ENCODE measurements around the gene NAA25. TPM values are rescaled to one million over a fixed set of nuclear protein-coding genes. Genes with fewer than 3 reads are reported as not detected.

The NAA25 gene
- total and polyA plus RNA-seq, 9 of the 15 experiments (the other 6 are each of a cell fraction or from before 2014, with no cell fraction given) = 26.6 to 59.6 (median 48.9) TPM

- no peaks in the 10 kb centered on the region for H3K4me1 ChIP-seq (replicated peaks in 1 of 2; ENCODE audit: control insufficient read depth in 2 of 2, insufficient read depth in 2 of 2, low read length in 2 of 2)
- TF ChIP-seq ZNF121 (CRISPR knock-in tag; conservative IDR thresholded peaks at IDR 0.05) = no peak
- no peak for TF ChIP-seq HMG20A (CRISPR knock-in tag; conservative IDR thresholded peaks at IDR 0.05)
- no peak for TF ChIP-seq ZKSCAN8 (CRISPR knock-in tag; IDR thresholded peaks at IDR 0.05)
- TF ChIP-seq KDM2B (CRISPR knock-in tag; IDR thresholded peaks at IDR 0.05) = no peak
- no peak for TF ChIP-seq RBBP5 (IDR thresholded peaks at IDR 0.05; ENCODE audit: borderline replicate concordance, insufficient read depth, low read length, poor library complexity, severe bottlenecking)
- no peak for TF ChIP-seq ATF7 (IDR thresholded peaks at IDR 0.05)
- no peaks in the 10 kb centered on the region for H4K20me1 ChIP-seq (replicated peaks; ENCODE audit: control insufficient read depth, insufficient read depth, low read length)
- BruUV-seq (replicated peaks) = no TSS peak
- ATAC-seq = no peak
- no peaks in the 10 kb centered on the region for H3K9me3 ChIP-seq (replicated peaks; ENCODE audit: control insufficient read depth, insufficient read depth, low read depth, low read length)
- no peak overlapping the region for H2AFZ ChIP-seq (ENCODE audit: low read depth, low read length)
- H3K9ac ChIP-seq (ENCODE audit: insufficient read depth in 1 of 2, low read depth in 2 of 2, low read length in 2 of 2) = no peak overlapping the region
- no peaks in the 10 kb centered on the region for H3K9me1 ChIP-seq (ENCODE audit: control insufficient read depth, insufficient read depth, low read length)
- 95% methylated on average over 2 of the region's 2 CpGs for WGBS (ENCODE audit: insufficient coverage, low coverage, missing lambda C conversion rate)
- no peak for FAIRE-seq
- no peak overlapping the region for H3K4me2 ChIP-seq (ENCODE audit: insufficient read depth, low read length)
- H3K79me2 ChIP-seq (ENCODE audit: control insufficient read depth, insufficient read depth, low read length) = no peaks in the 10 kb centered on the region
- no peak overlapping the region for H3K27ac ChIP-seq (ENCODE audit: extremely low read depth, low read depth, low read length)
- intact Hi-C loops (cut with micrococcal nuclease) = loop anchor here (5.0 kb wide), 1 partner anchor 204 kb away; no protein-coding TSS in a partner anchor
- no peaks in the 10 kb centered on the region for H3K27me3 ChIP-seq (ENCODE audit: control insufficient read depth in 2 of 2, insufficient read depth in 2 of 2, low read length in 2 of 2)
- in situ Hi-C loops (cut with MboI) = no loop called here
- POLR2A ChIA-PET = interaction anchor here (1.6 to 3.4 kb wide), 2 partner anchors 10 to 18 kb away, joined by 4 to 28 read pairs; partner anchors contain the start of genes ERP29 and TMEM116
- CTCF ChIA-PET (ENCODE audit: low intra/inter-chr PET ratio) = no interaction called here
- no peak for DNase-seq (ENCODE audit: extremely low read depth in 1 of 4, low spot score in 3 of 4)
- no peak overlapping the region for H3K4me3 ChIP-seq
- peaks cover 90% of the 10 kb centered on the region for H3K36me3 ChIP-seq (ENCODE audit: control insufficient read depth, insufficient read depth, low read length)
Measured at GRCh38 chr12:112031472-112031871, 77.1 kb downstream of the NAA25 start.

GRCh38 chr12:112029301-112029700 is 79.3 kb downstream of the NAA25 start:
- no peak for TF ChIP-seq GTF2F1 (IDR thresholded peaks at IDR 0.05; ENCODE audit: low read depth, low read length)
- no peak for TF ChIP-seq ZNF217 (CRISPR knock-in tag; IDR thresholded peaks at IDR 0.05)
- no peak for TF ChIP-seq NCOR1 (IDR thresholded peaks at IDR 0.05)
- no peak for TF ChIP-seq NRF1 (conservative IDR thresholded peaks at IDR 0.05 in 1 of 2, IDR thresholded peaks at IDR 0.05 in 1 of 2)
- Histone ChIP-seq H3K27ac (ENCODE audit: extremely low read depth, low read depth, low read length) (no peak overlapping the region), H3K36me3 (ENCODE audit: control insufficient read depth, insufficient read depth, low read length) (peaks cover 89% of the 10 kb centered on the region)

More at GRCh38 chr12:112029301-112029700, 79.3 kb downstream of the NAA25 start:
- Histone ChIP-seq H3K9me1 (ENCODE audit: control insufficient read depth, insufficient read depth, low read length) (no peaks in the 10 kb centered on the region), H2AFZ (ENCODE audit: low read depth, low read length) (no peak overlapping the region), H3K4me3 (no peak overlapping the region), H3K79me2 (ENCODE audit: control insufficient read depth, insufficient read depth, low read length) (no peaks in the 10 kb centered on the region; the same call in 2 of the 3 replicates), H3K4me2 (ENCODE audit: insufficient read depth, low read length) (no peak overlapping the region), H3K27me3 (ENCODE audit: control insufficient read depth in 2 of 2, insufficient read depth in 2 of 2, low read length in 2 of 2) (no peaks in the 10 kb centered on the region), H3K9me3 (replicated peaks; ENCODE audit: control insufficient read depth, insufficient read depth, low read depth, low read length) (no peaks in the 10 kb centered on the region), H4K20me1 (replicated peaks; ENCODE audit: control insufficient read depth, insufficient read depth, low read length) (no peaks in the 10 kb centered on the region), H3K4me1 (replicated peaks in 1 of 2; ENCODE audit: control insufficient read depth in 2 of 2, insufficient read depth in 2 of 2, low read length in 2 of 2) (no peaks in the 10 kb centered on the region), H3K9ac (ENCODE audit: insufficient read depth in 1 of 2, low read depth in 2 of 2, low read length in 2 of 2) (no peak overlapping the region)
- CTCF ChIA-PET (ENCODE audit: low intra/inter-chr PET ratio) = no interaction called here
- FAIRE-seq (no peak), DNase-seq (ENCODE audit: extremely low read depth in 1 of 4, low spot score in 3 of 4) (no peak), ATAC-seq (no peak)
- BruUV-seq (replicated peaks) = no TSS peak
- POLR2A ChIA-PET = interaction anchor here (0.6 to 2.8 kb wide), 4 partner anchors 10 to 148 kb away, joined by 3 to 11 read pairs (median 3); no protein-coding TSS in a partner anchor
- intact Hi-C loops (cut with micrococcal nuclease) = no loop called here
- in situ Hi-C loops (cut with MboI) = no loop called here
- WGBS (ENCODE audit: insufficient coverage, low coverage, missing lambda C conversion rate) = 96% methylated on average over 2 of the region's 2 CpGs
